MM.1S (cell line): Measurements from ENCODE around the gene UNC13C.

Experiments
- DNase-seq: peaks from one replicate; pipeline ENCODE4 v3.0.0-alpha.2; 2015
- H2AFZ ChIP-seq: fragments of 300-600 bp; sonication (generic); 2 replicates; pipeline ENCODE4 v1.6.0; 2016; ENCODE audit warnings: antibody characterized with exemption, low read length
- H3F3A ChIP-seq: fragments of 300-600 bp; sonication (generic); 2 replicates; pipeline ENCODE4 v1.6.1; 2016; ENCODE audit warnings: mild to moderate bottlenecking, antibody characterized with exemption, low read length, moderate library complexity, mixed read lengths; ENCODE audit not compliant: insufficient read depth
- H3K27ac ChIP-seq: fragments of 300-600 bp; sonication (generic); 2 replicates; pipeline ENCODE4 v1.5.1; 2016; ENCODE audit warnings: mild to moderate bottlenecking, low read length
- H3K27me3 ChIP-seq: fragments of 300-600 bp; sonication (generic); replicated peaks from 2 replicates; pipeline ENCODE4 v1.6.0; 2016; ENCODE audit warnings: low read length; ENCODE audit not compliant: insufficient read depth
- H3K36me3 ChIP-seq: fragments of 300-600 bp; sonication (generic); replicated peaks from 2 replicates; pipeline ENCODE4 v1.6.1; 2016; ENCODE audit warnings: mild to moderate bottlenecking, low read length, mixed read lengths; ENCODE audit not compliant: insufficient read depth
- H3K4me1 ChIP-seq: fragments of 300-600 bp; sonication (generic); 2 replicates; pipeline ENCODE4 v1.6.1; 2016; ENCODE audit warnings: low read length, mixed read lengths
- H3K4me2 ChIP-seq: fragments of 300-600 bp; sonication (generic); 2 replicates; pipeline ENCODE4 v1.6.0; 2016; ENCODE audit warnings: low read depth, low read length
- H3K4me3 ChIP-seq: fragments of 300-600 bp; sonication (generic); 2 replicates; pipeline ENCODE4 v1.5.1; 2016; ENCODE audit warnings: low read length, mixed read lengths
- H3K79me2 ChIP-seq: fragments of 300-600 bp; sonication (generic); 2 replicates; pipeline ENCODE4 v1.6.1; 2016; ENCODE audit warnings: mixed run types, low read length, mixed read lengths
- H3K9ac ChIP-seq: fragments of 300-600 bp; sonication (generic); 2 replicates; pipeline ENCODE4 v1.6.1; 2016; ENCODE audit warnings: low read length, mixed read lengths
- H3K9me2 ChIP-seq: fragments of 300-600 bp; sonication (generic); replicated peaks from 2 replicates; pipeline ENCODE4 v1.6.1; 2016; ENCODE audit warnings: mild to moderate bottlenecking, low read length, mixed read lengths; ENCODE audit not compliant: insufficient read depth
- H3K9me3 ChIP-seq: fragments of 300-600 bp; sonication (generic); replicated peaks from 2 replicates; pipeline ENCODE4 v1.6.1; 2016; ENCODE audit warnings: mild to moderate bottlenecking, low read length, mixed read lengths; ENCODE audit not compliant: insufficient read depth
- H4K20me1 ChIP-seq: fragments of 300-600 bp; sonication (generic); 2 replicates; pipeline ENCODE4 v1.6.1; 2016; ENCODE audit warnings: mild to moderate bottlenecking, low read length, moderate library complexity, mixed read lengths; ENCODE audit not compliant: insufficient read depth
- CTCF ChIP-seq: fragments of 300-600 bp; sonication (generic); IDR thresholded peaks from 2 replicates; pipeline ENCODE4 v1.5.1; 2016; ENCODE audit warnings: antibody characterized with exemption, low read length, mixed read lengths
- EZH2 ChIP-seq: fragments of 300-600 bp; sonication (generic); optimal IDR thresholded peaks from 2 replicates; pipeline ENCODE3; 2017; ENCODE audit warnings: low read depth, mild to moderate bottlenecking, antibody characterized with exemption, low read length, mixed read lengths
- EZH2phosphoT487 ChIP-seq: fragments of 300-600 bp; sonication (generic); IDR thresholded peaks from 2 replicates; pipeline ENCODE4 v1.6.1; 2018; ENCODE audit warnings: antibody characterized with exemption, low read length

The UNC13C gene

DNA sequence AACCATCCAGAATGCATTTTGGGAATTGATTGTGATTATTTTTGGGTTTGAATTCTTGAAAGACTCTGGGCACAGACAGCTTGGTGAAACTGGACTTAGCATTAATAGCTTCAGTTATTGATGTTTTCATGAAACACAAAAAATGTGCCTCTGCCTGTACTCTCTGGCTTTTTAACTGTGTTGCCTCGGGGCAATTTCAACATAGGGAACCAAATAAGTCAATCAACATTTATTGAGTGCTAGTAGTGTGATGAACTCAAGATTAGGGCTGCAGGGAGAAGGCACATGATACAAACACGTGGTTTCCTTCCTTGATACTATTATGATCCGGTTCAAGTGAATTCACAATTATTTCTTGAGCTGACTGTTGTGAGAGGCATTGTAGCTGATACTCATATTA is 50.8 kb downstream of the UNC13C start:
- Histone ChIP-seq H3K27ac (no peak overlapping the region), H3K9me2 (no peaks in the 10 kb centered on the region), H4K20me1 (no peaks in the 10 kb centered on the region), H3K9me3 (no peaks in the 10 kb centered on the region), H2AFZ (no peak overlapping the region), H3K4me1 (no peaks in the 10 kb centered on the region), H3K4me2 (no peak overlapping the region), H3K36me3 (no peaks in the 10 kb centered on the region), H3K4me3 (no peak overlapping the region), H3F3A (no peaks in the 10 kb centered on the region), H3K9ac (no peak overlapping the region), H3K27me3 (no peaks in the 10 kb centered on the region), H3K79me2 (no peaks in the 10 kb centered on the region)
- DNase-seq, result no peak
- no peak for TF ChIP-seq EZH2
- TF ChIP-seq EZH2phosphoT487, result no peak
- TF ChIP-seq CTCF, result no peak

- H3K36me3 ChIP-seq, result no peaks in the 10 kb centered on the region
- H3K9ac ChIP-seq, result no peak overlapping the region
- H3K27me3 ChIP-seq, result no peaks in the 10 kb centered on the region
- H3K9me3 ChIP-seq, result no peaks in the 10 kb centered on the region
- H3K4me3 ChIP-seq, result no peak overlapping the region
- H4K20me1 ChIP-seq, result no peaks in the 10 kb centered on the region
- no peak overlapping the region for H2AFZ ChIP-seq
- H3K9me2 ChIP-seq, result no peaks in the 10 kb centered on the region
- TF ChIP-seq EZH2, result no peak
- no peak for TF ChIP-seq EZH2phosphoT487
- no peak for TF ChIP-seq CTCF
- H3K79me2 ChIP-seq, result no peaks in the 10 kb centered on the region
- no peaks in the 10 kb centered on the region for H3K4me1 ChIP-seq
- no peak overlapping the region for H3K4me2 ChIP-seq
- no peaks in the 10 kb centered on the region for H3F3A ChIP-seq
- H3K27ac ChIP-seq, result no peak overlapping the region
- DNase-seq, result no peak
Measured at GRCh38 chr15:54032066-54032465, 53.8 kb downstream of the UNC13C start.

DNA sequence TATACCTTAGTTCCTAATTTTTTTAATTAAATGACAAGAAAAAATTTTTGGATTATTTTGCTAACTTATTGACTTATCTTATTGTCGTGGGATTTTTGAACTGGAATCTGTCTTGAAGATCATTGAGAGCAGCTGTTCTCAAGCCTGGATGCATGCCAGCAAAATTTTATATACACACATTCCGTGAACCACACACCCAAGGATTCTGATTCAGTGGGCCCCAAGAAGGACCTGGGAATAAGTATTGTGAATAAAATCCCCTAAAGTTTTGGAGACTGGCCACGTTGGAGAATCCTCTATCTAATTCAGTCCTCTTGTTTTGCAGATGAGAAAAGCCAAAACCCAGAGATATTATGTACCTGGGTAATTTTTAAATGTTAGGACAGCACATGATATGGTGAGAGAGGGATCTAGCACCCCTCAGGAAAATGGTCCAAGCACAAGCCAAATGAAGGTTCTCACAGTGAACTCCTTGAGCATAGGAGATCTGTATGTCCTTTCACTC is 55.2 kb downstream of the UNC13C start:
- Histone ChIP-seq H2AFZ (no peak overlapping the region), H3K27me3 (no peaks in the 10 kb centered on the region), H3K9me3 (no peaks in the 10 kb centered on the region), H3K9me2 (no peaks in the 10 kb centered on the region), H3F3A (no peaks in the 10 kb centered on the region), H3K27ac (no peak overlapping the region), H3K4me2 (no peak overlapping the region), H4K20me1 (no peaks in the 10 kb centered on the region), H3K36me3 (no peaks in the 10 kb centered on the region), H3K4me1 (no peaks in the 10 kb centered on the region), H3K9ac (no peak overlapping the region), H3K79me2 (no peaks in the 10 kb centered on the region), H3K4me3 (no peak overlapping the region)
- no peak for DNase-seq
- TF ChIP-seq EZH2 (no peak), EZH2phosphoT487 (no peak), CTCF (no peak)
